Erythroblast (primary cell): ENCODE data around the gene FGF16.

Experiments
- GATA1 ChIP-seq: IDR thresholded peaks from 2 replicates; pipeline ENCODE4 v1.6.1; 2011; ENCODE audit warnings: low read depth, mild to moderate bottlenecking, control low read depth, low read length, moderate library complexity
- POLR2A ChIP-seq: IDR thresholded peaks from 2 replicates; pipeline ENCODE4 v1.6.1; 2011; ENCODE audit warnings: mild to moderate bottlenecking, low read length

GRCh38 chrX:77398330-77398954, 48.7 kb upstream of the FGF16 start:
- TF ChIP-seq POLR2A: no peak
- TF ChIP-seq GATA1: no peak
